ENCODE results near the gene JUNB. TPM values are rescaled to one million over a fixed set of nuclear protein-coding genes. Genes with fewer than 3 reads are reported as not detected.

The JUNB gene
- polyA plus RNA-seq, 1 donor (not counting 4 experiments of a cell fraction or from before 2014, with no cell fraction given), result 40.8 TPM

- Histone ChIP-seq H2AFZ (ENCODE audit: control insufficient read depth, low read length) (no peak overlapping the region), H3K4me2 (ENCODE audit: control insufficient read depth, extremely low read depth, insufficient read depth, low read depth, low read length) (no peak overlapping the region), H3K27ac (ENCODE audit: control insufficient read depth, insufficient read depth, low read length) (no peak overlapping the region), H3K4me1 (ENCODE audit: control insufficient read depth, extremely low read depth, insufficient read depth, low read length) (peaks cover 22% of the 10 kb centered on the region), H3K36me3 (ENCODE audit: control insufficient read depth in 2 of 2, extremely low read depth in 1 of 2, insufficient read depth in 2 of 2, low read length in 2 of 2) (no peaks in the 10 kb centered on the region), H3K4me3 (ENCODE audit: control insufficient read depth in 2 of 3, extremely low read depth in 1 of 3, insufficient read depth in 2 of 3, low read depth in 1 of 3, low read length in 3 of 3) (no peak overlapping the region), H3K27me3 (ENCODE audit: control insufficient read depth, extremely low read depth, insufficient read depth, low read length) (peaks cover 74% of the 10 kb centered on the region), H3K9me3 (ENCODE audit: control insufficient read depth, low read depth, low read length) (no peaks in the 10 kb centered on the region), H3K9ac (ENCODE audit: control insufficient read depth, extremely low read depth, insufficient read depth, low read length) (no peak overlapping the region), H3K79me2 (ENCODE audit: control insufficient read depth, insufficient read depth, low read length) (no peaks in the 10 kb centered on the region), H3K9me1 (ENCODE audit: control insufficient read depth, extremely low read depth, insufficient read depth, low read length) (no peaks in the 10 kb centered on the region), H4K20me1 (ENCODE audit: control insufficient read depth, extremely low read depth, insufficient read depth, low read length) (no peaks in the 10 kb centered on the region)
- FAIRE-seq, result no peak
- dilution Hi-C loops (cut with MboI; ENCODE audit: extremely low pct_ligation_motif_present, low sequenced_read_pairs), result no loop called here
- TF ChIP-seq CTCF (optimal IDR thresholded peaks at IDR 0.05 in 1 of 3, IDR thresholded peaks at IDR 0.05 in 1 of 3, conservative IDR thresholded peaks at IDR 0.05 in 1 of 3; ENCODE audit: extremely low read depth in 1 of 3, insufficient read depth in 2 of 3, low read length in 3 of 3) (no peak), EZH2 (IDR thresholded peaks at IDR 0.05; ENCODE audit: low read length) (no peak)
- no peak for DNase-seq (ENCODE audit: low read depth, low spot score)
These were observed 45.2 kb downstream of the JUNB start for GRCh38 chr19:12836529-12836863.

GRCh38 chr19:12837225-12837624 lies 45.9 kb downstream of the JUNB start:
- Histone ChIP-seq H3K9ac (ENCODE audit: control insufficient read depth, extremely low read depth, insufficient read depth, low read length) (no peak overlapping the region), H3K79me2 (ENCODE audit: control insufficient read depth, insufficient read depth, low read length) (no peaks in the 10 kb centered on the region), H3K27me3 (ENCODE audit: control insufficient read depth, extremely low read depth, insufficient read depth, low read length) (peaks cover 77% of the 10 kb centered on the region), H3K9me3 (ENCODE audit: control insufficient read depth, low read depth, low read length) (no peaks in the 10 kb centered on the region), H3K4me3 (ENCODE audit: control insufficient read depth in 2 of 3, extremely low read depth in 1 of 3, insufficient read depth in 2 of 3, low read depth in 1 of 3, low read length in 3 of 3) (no peak overlapping the region), H4K20me1 (ENCODE audit: control insufficient read depth, extremely low read depth, insufficient read depth, low read length) (no peaks in the 10 kb centered on the region), H3K4me2 (ENCODE audit: control insufficient read depth, extremely low read depth, insufficient read depth, low read depth, low read length) (peak overlapping the region; percentile 48), H2AFZ (ENCODE audit: control insufficient read depth, low read length) (no peak overlapping the region), H3K4me1 (ENCODE audit: control insufficient read depth, extremely low read depth, insufficient read depth, low read length) (peaks cover 22% of the 10 kb centered on the region), H3K9me1 (ENCODE audit: control insufficient read depth, extremely low read depth, insufficient read depth, low read length) (no peaks in the 10 kb centered on the region), H3K36me3 (ENCODE audit: control insufficient read depth in 2 of 2, extremely low read depth in 1 of 2, insufficient read depth in 2 of 2, low read length in 2 of 2) (no peaks in the 10 kb centered on the region), H3K27ac (ENCODE audit: control insufficient read depth, insufficient read depth, low read length) (no peak overlapping the region)
- DNase-seq (ENCODE audit: low read depth, low spot score) (peak; percentile 54), FAIRE-seq (no peak)
- no peak for TF ChIP-seq CTCF (optimal IDR thresholded peaks at IDR 0.05 in 1 of 3, IDR thresholded peaks at IDR 0.05 in 1 of 3, conservative IDR thresholded peaks at IDR 0.05 in 1 of 3; ENCODE audit: extremely low read depth in 1 of 3, insufficient read depth in 2 of 3, low read length in 3 of 3)
- TF ChIP-seq EZH2 (IDR thresholded peaks at IDR 0.05; ENCODE audit: low read length), result no peak
- dilution Hi-C loops (cut with MboI; ENCODE audit: extremely low pct_ligation_motif_present, low sequenced_read_pairs), result no loop called here

Measured in keratinocyte (primary cell).